Astrocyte of the spinal cord (primary cell): ENCODE measurements around the gene SHB.

Source experiments
- DNase-seq: peaks from one replicate; pipeline ENCODE4 v3.0.0; 2011; ENCODE audit warnings: low read depth, low spot score
- H3K4me3 ChIP-seq: 2 replicates; pipeline ENCODE4 v1.5.1; 2011; ENCODE audit warnings: low read depth, mild to moderate bottlenecking, low read length, moderate library complexity
- CTCF ChIP-seq: IDR thresholded peaks from 2 replicates; pipeline ENCODE4 v1.5.1; 2012; ENCODE audit warnings: low read depth, mild to moderate bottlenecking, low read length, inconsistent platforms
- in situ Hi-C: cut with HindIII; loops from 2 replicates; pipeline ENCODE4 v1.10.0; 2017; ENCODE audit warnings: low sequenced_read_pairs

The SHB gene

GRCh38 chr9:37997636-37998374, 71.2 kb downstream of the SHB start:
- in situ Hi-C loops = no loop called here
- no peak for TF ChIP-seq CTCF
- DNase-seq = peak; percentile 46
- no peak overlapping the region for H3K4me3 ChIP-seq

- no peak for TF ChIP-seq CTCF
- in situ Hi-C loops = no loop called here
- no peak for DNase-seq
- no peak overlapping the region for H3K4me3 ChIP-seq
Observed at GRCh38 chr9:37996819-37997217, 72.2 kb downstream of the SHB start.

DNA sequence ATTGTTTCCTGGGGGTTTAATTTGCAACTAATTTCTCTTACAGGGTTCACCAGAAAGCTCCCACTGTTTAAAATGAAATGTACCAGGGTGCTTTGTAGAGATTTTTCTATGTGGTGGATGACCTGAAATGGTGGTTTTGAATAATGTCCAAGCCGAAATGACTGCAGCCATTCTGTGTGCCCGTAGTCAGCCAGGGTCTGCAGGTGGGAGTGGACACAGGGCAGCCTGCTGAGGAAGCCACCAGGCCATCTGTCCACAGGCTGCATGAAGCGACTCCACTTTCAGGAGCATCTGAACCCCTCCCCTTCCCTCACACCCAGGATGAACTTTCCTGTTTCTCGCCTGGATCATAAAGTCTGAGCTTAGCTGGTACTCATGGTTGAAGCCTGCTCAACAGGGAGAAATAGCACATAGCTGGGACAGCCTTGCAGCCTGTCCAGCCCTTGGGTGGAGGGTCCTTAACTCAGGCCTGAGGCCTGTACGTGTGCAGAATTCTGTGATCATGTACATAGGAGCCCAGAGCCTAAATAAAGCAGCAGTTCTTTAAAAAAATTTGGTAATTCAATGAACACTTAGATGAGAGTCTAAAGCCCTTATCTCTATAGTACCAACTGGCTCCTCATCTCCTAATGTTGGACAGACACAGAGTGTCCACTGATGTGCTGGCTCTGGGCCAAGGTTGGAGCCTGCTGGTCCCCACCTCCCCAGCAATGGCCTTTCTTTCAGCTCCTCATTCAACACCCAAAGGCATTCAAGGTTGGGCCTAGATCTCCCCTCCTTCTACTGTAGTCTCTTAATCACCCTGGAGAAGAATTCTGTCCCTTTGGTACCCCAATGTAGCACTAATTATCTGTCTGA, 72.8 kb downstream of the SHB start:
- in situ Hi-C loops = no loop called here
- TF ChIP-seq CTCF = no peak
- no peak overlapping the region for H3K4me3 ChIP-seq
- DNase-seq = no peak

DNA sequence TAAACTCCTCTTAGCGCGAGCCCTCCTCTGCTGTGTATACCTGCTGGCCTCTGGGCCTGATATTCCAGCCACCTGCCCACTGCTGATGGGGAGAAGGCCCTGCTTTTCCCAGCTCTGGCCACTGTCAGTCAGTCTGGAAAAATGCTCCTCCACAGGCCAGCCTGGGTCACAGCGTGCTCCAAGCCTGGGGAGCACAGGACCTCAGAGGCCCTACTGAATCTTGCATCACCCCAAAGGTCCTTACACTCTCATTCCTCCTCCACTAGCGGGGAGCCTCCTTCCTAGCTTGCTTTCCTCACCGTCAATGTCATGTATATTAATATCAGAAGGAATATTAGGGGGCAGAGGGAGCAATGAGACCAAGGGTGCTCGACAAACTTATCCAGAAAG, 73.7 kb downstream of the SHB start:
- TF ChIP-seq CTCF = no peak
- no peak for DNase-seq
- in situ Hi-C loops = no loop called here
- no peak overlapping the region for H3K4me3 ChIP-seq

DNA sequence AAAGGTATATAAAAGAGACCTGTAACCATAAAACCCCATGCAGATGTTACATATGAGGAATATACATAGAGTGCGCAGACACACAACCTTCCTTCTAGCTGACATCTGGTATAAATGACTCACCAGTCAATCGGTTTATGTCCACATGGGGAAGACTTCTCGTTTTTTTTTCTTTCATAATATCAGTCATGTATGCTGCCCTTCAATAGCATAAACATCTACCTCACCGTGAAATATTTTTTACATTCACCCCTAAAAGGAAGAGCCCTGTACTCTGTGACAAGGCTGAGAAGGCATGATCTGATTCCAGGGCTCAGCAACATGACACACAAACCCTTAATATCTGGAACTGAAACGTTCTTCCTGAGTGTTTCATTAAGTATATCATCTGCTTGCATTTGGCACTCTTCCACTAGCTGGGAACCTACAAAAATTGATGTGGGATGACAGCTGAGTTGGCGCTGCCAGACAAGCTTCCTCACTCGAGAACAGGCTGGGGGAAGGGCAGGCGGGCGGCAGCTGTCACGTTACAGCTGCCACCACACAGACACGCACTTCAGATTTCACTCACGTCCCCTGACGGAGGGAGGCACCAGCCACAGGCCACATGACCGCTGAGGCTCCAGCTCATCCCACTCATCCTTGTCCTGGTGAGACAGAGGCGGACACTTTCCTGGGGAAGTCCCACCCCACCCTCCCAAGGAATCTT, 74.2 kb downstream of the SHB start:
- DNase-seq = peak; percentile 67
- H3K4me3 ChIP-seq = no peak overlapping the region
- in situ Hi-C loops = no loop called here
- no peak for TF ChIP-seq CTCF

- DNase-seq = no peak
- in situ Hi-C loops = no loop called here
- no peak overlapping the region for H3K4me3 ChIP-seq
- TF ChIP-seq CTCF = no peak
Observed at GRCh38 chr9:37992924-37993349, 76.1 kb downstream of the SHB start.
